OCI-LY7 (cell line): ENCODE measurements around the gene PAX3. TPM values are rescaled to one million over a fixed set of nuclear protein-coding genes. Genes with fewer than 3 reads are reported as not detected.

Experiments
- BruUV-seq: library from RNA; stranded (reverse); fragments of 400-500 nt; replicated peaks from 2 replicates; lab custom pipeline; 2021; lab: Mats Ljungman, UMichigan
- CTCF ChIA-PET: fragments of 300-600 bp; sonication (Branson Sonifier 250); formaldehyde crosslinking; loops from one replicate; lab custom pipeline; 2022; ENCODE audit warnings: antibody characterized with exemption; ENCODE audit not compliant: unreplicated experiment; lab: Charles Lee
- POLR2A ChIA-PET: fragments of 300-600 bp; sonication (Branson Sonifier 250); formaldehyde crosslinking; loops from one replicate; lab custom pipeline; 2022; ENCODE audit warnings: antibody characterized with exemption; lab: Charles Lee
- DNase-seq: peaks from one replicate; pipeline ENCODE4 v3.0.0-alpha.2; 2015; ENCODE audit warnings: low spot score
- H2AFZ ChIP-seq: fragments of 200-600 bp; sonication (generic), shearing (Covaris generic); 2 replicates; pipeline ENCODE4 v1.6.1; 2014; ENCODE audit warnings: mild to moderate bottlenecking, antibody characterized with exemption, low read length, moderate library complexity
- H3K27ac ChIP-seq: fragments of 200-600 bp; sonication (generic); 2 replicates; pipeline ENCODE4 v1.5.1; 2014; ENCODE audit warnings: mixed run types, low read depth, mild to moderate bottlenecking, moderate library complexity, low read length, inconsistent platforms; ENCODE audit not compliant: poor library complexity, severe bottlenecking
- H3K36me3 ChIP-seq: fragments of 200-600 bp; sonication (generic); 2 replicates; pipeline ENCODE4 v1.6.1; 2014; ENCODE audit warnings: mild to moderate bottlenecking, antibody characterized with exemption, low read length, moderate library complexity, mixed read lengths; ENCODE audit not compliant: insufficient read depth
- H3K4me1 ChIP-seq: fragments of 200-600 bp; sonication (generic); 2 replicates; pipeline ENCODE4 v1.5.1; 2014; ENCODE audit warnings: mild to moderate bottlenecking, low read length; ENCODE audit not compliant: insufficient read depth, poor library complexity, severe bottlenecking
- H3K4me2 ChIP-seq: fragments of 200-600 bp; sonication (generic); 2 replicates; pipeline ENCODE4 v1.6.1; 2014; ENCODE audit warnings: mild to moderate bottlenecking, low read length
- H3K4me3 ChIP-seq: fragments of 200-600 bp; sonication (generic); 2 replicates; pipeline ENCODE4 v1.5.1; 2014; ENCODE audit warnings: mild to moderate bottlenecking, low read depth, low read length; ENCODE audit not compliant: poor library complexity, severe bottlenecking
- H3K79me2 ChIP-seq: fragments of 200-600 bp; sonication (generic); 2 replicates; pipeline ENCODE4 v1.6.1; 2016; ENCODE audit warnings: low read depth, mild to moderate bottlenecking, low read length, moderate library complexity, mixed read lengths; ENCODE audit not compliant: insufficient read depth
- H3K9me2 ChIP-seq: fragments of 200-600 bp; sonication (generic); 2 replicates; pipeline ENCODE4 v1.6.1; 2016; ENCODE audit warnings: mild to moderate bottlenecking, low read length, mixed read lengths; ENCODE audit not compliant: insufficient read depth
- H3K9me3 ChIP-seq: fragments of 200-600 bp; sonication (generic); 2 replicates; pipeline ENCODE4 v1.6.1; 2014; ENCODE audit warnings: mild to moderate bottlenecking, mixed run types, low read length, mixed read lengths
- H4K20me1 ChIP-seq: fragments of 200-600 bp; sonication (generic); 2 replicates; pipeline ENCODE4 v1.6.1; 2014; ENCODE audit warnings: mild to moderate bottlenecking, antibody characterized with exemption, low read length, moderate library complexity, mixed read lengths; ENCODE audit not compliant: insufficient read depth
- EZH2phosphoT487 ChIP-seq: fragments of 200-600 bp; sonication (generic); IDR thresholded peaks from 2 replicates; pipeline ENCODE4 v1.6.1; 2018; ENCODE audit warnings: low read depth, borderline replicate concordance, mild to moderate bottlenecking, mixed run types, antibody characterized with exemption, low read length, moderate library complexity, mixed read lengths
- intact Hi-C: fragments of 100-400 bp; cut with micrococcal nuclease; formaldehyde crosslinking; loops from one replicate; pipeline ENCODE4 v1.10.0; 2022; ENCODE audit not compliant: unreplicated experiment
- total RNA-seq, 2 experiments: library from RNA; depleted of rRNA in 1 of 2; stranded (reverse); fragments of >200 nt in 1 of 2; shearing (Covaris generic) in 1 of 2; gene quantifications; 2 replicates each; pipeline ENCODE4 v1.2.3, GENCODE V29; 2014 to 2022
- TF ChIP-seq, protein P1 (sequence below): fragments of 200-600 bp; sonication (generic); conservative IDR thresholded peaks from 2 replicates; pipeline ENCODE4 v1.5.1; 2014; ENCODE audit warnings: mild to moderate bottlenecking, antibody characterized with exemption, low read length, moderate library complexity, mixed read lengths

PAX3 gene
- total RNA-seq, 2 experiments from 2014 or later = not detected

GRCh38 chr2:222214885-222215284, 83.9 kb downstream of the PAX3 start:
- H3K36me3 ChIP-seq = no peaks in the 10 kb centered on the region
- BruUV-seq = no TSS peak
- DNase-seq = no peak
- no peak overlapping the region for H2AFZ ChIP-seq
- H4K20me1 ChIP-seq = no peaks in the 10 kb centered on the region
- CTCF ChIA-PET = no interaction called here
- no peaks in the 10 kb centered on the region for H3K9me3 ChIP-seq
- no peaks in the 10 kb centered on the region for H3K79me2 ChIP-seq
- intact Hi-C loops = no loop called here
- H3K4me3 ChIP-seq = no peak overlapping the region
- H3K9me2 ChIP-seq = no peaks in the 10 kb centered on the region
- TF ChIP-seq, protein P1, sequence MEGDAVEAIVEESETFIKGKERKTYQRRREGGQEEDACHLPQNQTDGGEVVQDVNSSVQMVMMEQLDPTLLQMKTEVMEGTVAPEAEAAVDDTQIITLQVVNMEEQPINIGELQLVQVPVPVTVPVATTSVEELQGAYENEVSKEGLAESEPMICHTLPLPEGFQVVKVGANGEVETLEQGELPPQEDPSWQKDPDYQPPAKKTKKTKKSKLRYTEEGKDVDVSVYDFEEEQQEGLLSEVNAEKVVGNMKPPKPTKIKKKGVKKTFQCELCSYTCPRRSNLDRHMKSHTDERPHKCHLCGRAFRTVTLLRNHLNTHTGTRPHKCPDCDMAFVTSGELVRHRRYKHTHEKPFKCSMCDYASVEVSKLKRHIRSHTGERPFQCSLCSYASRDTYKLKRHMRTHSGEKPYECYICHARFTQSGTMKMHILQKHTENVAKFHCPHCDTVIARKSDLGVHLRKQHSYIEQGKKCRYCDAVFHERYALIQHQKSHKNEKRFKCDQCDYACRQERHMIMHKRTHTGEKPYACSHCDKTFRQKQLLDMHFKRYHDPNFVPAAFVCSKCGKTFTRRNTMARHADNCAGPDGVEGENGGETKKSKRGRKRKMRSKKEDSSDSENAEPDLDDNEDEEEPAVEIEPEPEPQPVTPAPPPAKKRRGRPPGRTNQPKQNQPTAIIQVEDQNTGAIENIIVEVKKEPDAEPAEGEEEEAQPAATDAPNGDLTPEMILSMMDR = no peak
- no peak for TF ChIP-seq EZH2phosphoT487
- POLR2A ChIA-PET = no interaction called here
- H3K4me2 ChIP-seq = no peak overlapping the region
- no peaks in the 10 kb centered on the region for H3K4me1 ChIP-seq
- no peak overlapping the region for H3K27ac ChIP-seq

DNA sequence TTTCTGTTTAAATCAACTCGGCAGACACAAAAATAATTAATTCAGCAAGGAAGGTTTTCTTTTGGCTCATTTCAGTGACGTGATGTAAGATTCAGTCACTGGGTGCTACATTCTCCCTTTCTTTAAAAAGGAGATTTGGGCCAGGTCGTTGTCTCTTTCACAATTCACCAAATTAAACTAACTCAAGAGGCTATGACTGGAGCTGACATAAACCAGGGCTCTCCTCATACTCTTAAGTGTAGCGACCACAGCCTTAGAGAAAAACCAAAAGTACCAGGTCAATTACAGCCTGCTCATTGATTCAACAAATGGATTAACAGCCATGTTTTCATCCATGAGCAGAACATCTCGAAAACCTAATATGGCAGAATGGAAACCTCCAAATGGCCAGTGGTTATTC, 85.7 kb downstream of the PAX3 start:
- TF ChIP-seq, protein P1 = no peak
- TF ChIP-seq EZH2phosphoT487 = no peak
- Histone ChIP-seq H3K36me3 (no peaks in the 10 kb centered on the region), H4K20me1 (no peaks in the 10 kb centered on the region), H3K9me3 (no peaks in the 10 kb centered on the region), H3K9me2 (no peaks in the 10 kb centered on the region), H3K27ac (no peak overlapping the region), H3K4me1 (no peaks in the 10 kb centered on the region), H3K4me3 (no peak overlapping the region), H3K4me2 (no peak overlapping the region), H2AFZ (no peak overlapping the region), H3K79me2 (no peaks in the 10 kb centered on the region)
- no TSS peak for BruUV-seq
- ChIA-PET POLR2A (no interaction called here), CTCF (no interaction called here)
- no peak for DNase-seq
- intact Hi-C loops = no loop called here

DNA sequence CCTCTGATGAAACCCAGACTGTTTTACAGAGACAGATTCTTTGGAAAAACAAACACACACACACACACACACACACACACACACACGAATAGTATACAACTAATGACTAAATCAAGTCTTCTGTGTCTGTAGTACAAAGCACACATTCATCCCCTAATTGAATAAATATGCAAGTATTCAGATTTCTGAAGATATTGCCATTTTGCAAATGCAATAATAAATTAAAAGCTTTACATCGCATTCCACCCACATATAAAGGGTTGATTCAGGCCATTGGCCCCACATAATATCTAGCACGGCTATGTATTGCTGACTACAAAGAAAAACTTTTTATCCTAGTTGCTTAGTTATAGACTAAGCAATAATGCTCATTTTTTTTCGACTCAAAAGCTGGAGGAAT, 86.2 kb downstream of the PAX3 start:
- Histone ChIP-seq H3K9me2 (no peaks in the 10 kb centered on the region), H3K4me3 (no peak overlapping the region), H3K4me1 (no peaks in the 10 kb centered on the region), H3K9me3 (no peaks in the 10 kb centered on the region), H3K27ac (no peak overlapping the region), H3K4me2 (no peak overlapping the region), H2AFZ (no peak overlapping the region), H4K20me1 (no peaks in the 10 kb centered on the region), H3K79me2 (no peaks in the 10 kb centered on the region), H3K36me3 (no peaks in the 10 kb centered on the region)
- ChIA-PET CTCF (no interaction called here), POLR2A (interaction anchor here (0.6 kb wide), 2 partner anchors 27 to 910 kb away, joined by 3 read pairs; no protein-coding TSS in a partner anchor)
- DNase-seq = no peak
- no peak for TF ChIP-seq EZH2phosphoT487
- TF ChIP-seq, protein P1 = no peak
- intact Hi-C loops = no loop called here
- BruUV-seq = no TSS peak
